KOPT-K1 (cell line): Measurements from ENCODE around the gene POU2F3.

ENCODE experiments used
- H3K27ac ChIP-seq: fragments of 200-600 bp; sonication (generic); 2 replicates; pipeline ENCODE4 v1.5.1; 2016; ENCODE audit warnings: antibody characterized with exemption, mild to moderate bottlenecking, low read depth, low read length; ENCODE audit not compliant: poor library complexity, severe bottlenecking
- H3K36me3 ChIP-seq: fragments of 200-600 bp; sonication (generic); 2 replicates; pipeline ENCODE4 v1.5.1; 2017; ENCODE audit warnings: antibody characterized with exemption, mild to moderate bottlenecking, low read length, moderate library complexity; ENCODE audit not compliant: insufficient read depth
- H3K9me3 ChIP-seq: fragments of 200-600 bp; sonication (generic); 2 replicates; pipeline ENCODE4 v1.5.1; 2017; ENCODE audit warnings: antibody characterized with exemption, low read length, mild to moderate bottlenecking; ENCODE audit not compliant: insufficient read depth, poor library complexity, severe bottlenecking

The POU2F3 gene

GRCh38 chr11:120205596-120206161 lies 34.3 kb upstream of the POU2F3 start:
- Histone ChIP-seq H3K9me3 (no peaks in the 10 kb centered on the region), H3K36me3 (no peaks in the 10 kb centered on the region), H3K27ac (no peak overlapping the region)

GRCh38 chr11:120207512-120207911 lies 32.4 kb upstream of the POU2F3 start:
- no peaks in the 10 kb centered on the region for H3K36me3 ChIP-seq
- H3K9me3 ChIP-seq, result no peaks in the 10 kb centered on the region
- no peak overlapping the region for H3K27ac ChIP-seq

- H3K36me3 ChIP-seq, result no peaks in the 10 kb centered on the region
- no peak overlapping the region for H3K27ac ChIP-seq
- no peaks in the 10 kb centered on the region for H3K9me3 ChIP-seq
These were observed 31.9 kb upstream of the POU2F3 start for GRCh38 chr11:120208001-120208441.

- no peaks in the 10 kb centered on the region for H3K9me3 ChIP-seq
- H3K27ac ChIP-seq, result no peak overlapping the region
- H3K36me3 ChIP-seq, result no peaks in the 10 kb centered on the region
These were observed 31.2 kb upstream of the POU2F3 start for GRCh38 chr11:120208777-120209176.

GRCh38 chr11:120209746-120210625 lies 30.0 kb upstream of the POU2F3 start:
- no peaks in the 10 kb centered on the region for H3K36me3 ChIP-seq
- H3K27ac ChIP-seq, result no peak overlapping the region
- no peaks in the 10 kb centered on the region for H3K9me3 ChIP-seq

- Histone ChIP-seq H3K27ac (no peak within 1 kb of the TSS), H3K9me3 (no peaks in the 10 kb centered on the region), H3K36me3 (no peaks in the 10 kb centered on the region)
These were observed 29.1 kb upstream of the POU2F3 start, which contains the start of gene OAF for GRCh38 chr11:120210626-120211521. Gene OAF, plus strand, starts transcription at chr11:120211032. Its CDS starts 248 bp downstream, at chr11:120211280.

GRCh38 chr11:120211522-120212258 lies 28.2 kb upstream of the POU2F3 start:
- Histone ChIP-seq H3K36me3 (no peaks in the 10 kb centered on the region), H3K27ac (no peak overlapping the region), H3K9me3 (no peaks in the 10 kb centered on the region)

- Histone ChIP-seq H3K36me3 (no peaks in the 10 kb centered on the region), H3K27ac (no peak overlapping the region), H3K9me3 (no peaks in the 10 kb centered on the region)
These were observed 27.6 kb upstream of the POU2F3 start for GRCh38 chr11:120212259-120212878.

GRCh38 chr11:120212926-120213325 lies 27.0 kb upstream of the POU2F3 start:
- H3K27ac ChIP-seq, result no peak overlapping the region
- no peaks in the 10 kb centered on the region for H3K36me3 ChIP-seq

GRCh38 chr11:120214581-120214980 lies 25.4 kb upstream of the POU2F3 start:
- H3K9me3 ChIP-seq, result no peaks in the 10 kb centered on the region
- H3K27ac ChIP-seq, result no peak overlapping the region
- H3K36me3 ChIP-seq, result no peaks in the 10 kb centered on the region

More at GRCh38 chr11:120212926-120213325, 27.0 kb upstream of the POU2F3 start:
- H3K9me3 ChIP-seq, result no peaks in the 10 kb centered on the region

- no peaks in the 10 kb centered on the region for H3K9me3 ChIP-seq
- H3K27ac ChIP-seq, result no peak overlapping the region
These were observed 24.3 kb upstream of the POU2F3 start for GRCh38 chr11:120215634-120216033.

GRCh38 chr11:120216426-120217102 lies 23.4 kb upstream of the POU2F3 start:
- no peaks in the 10 kb centered on the region for H3K36me3 ChIP-seq
- H3K9me3 ChIP-seq, result no peaks in the 10 kb centered on the region
- no peak overlapping the region for H3K27ac ChIP-seq

More at GRCh38 chr11:120215634-120216033, 24.3 kb upstream of the POU2F3 start:
- H3K36me3 ChIP-seq, result no peaks in the 10 kb centered on the region

- no peak overlapping the region for H3K27ac ChIP-seq
- no peaks in the 10 kb centered on the region for H3K9me3 ChIP-seq
- H3K36me3 ChIP-seq, result no peaks in the 10 kb centered on the region
These were observed 22.4 kb upstream of the POU2F3 start for GRCh38 chr11:120217526-120217925.
